ENCODE measurements around the gene MEP1A.

MEP1A gene

GRCh38 chr6:46776070-46776712 is 17.0 kb upstream of the MEP1A start:
- no peak for DNase-seq

GRCh38 chr6:46777476-46778346 is 15.5 kb upstream of the MEP1A start:
- DNase-seq: no peak

- no peak for DNase-seq
Measured at GRCh38 chr6:46781478-46782378, 11.5 kb upstream of the MEP1A start.

GRCh38 chr6:46784535-46784934 is 8.7 kb upstream of the MEP1A start:
- DNase-seq: no peak

GRCh38 chr6:46787871-46788540 is 5.2 kb upstream of the MEP1A start:
- DNase-seq: no peak

DNA sequence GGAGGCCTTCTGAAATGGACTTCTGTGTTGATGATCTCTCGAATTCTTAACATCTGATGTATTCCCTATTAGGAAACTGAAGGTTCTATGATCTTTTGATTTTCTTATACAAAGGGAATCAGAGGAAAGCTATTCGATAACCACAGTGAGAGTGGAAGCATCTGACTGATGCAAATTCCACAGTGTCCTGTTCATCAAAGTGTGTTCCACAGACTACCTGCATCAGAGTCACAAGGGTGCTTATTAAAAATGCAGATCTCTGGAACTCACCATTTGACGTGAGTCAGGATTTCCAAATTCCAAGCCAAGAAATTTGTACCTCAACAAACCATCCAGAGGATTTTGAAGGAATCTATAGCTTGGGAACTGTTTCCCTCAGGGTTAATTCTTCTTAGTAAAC is 4.4 kb upstream of the MEP1A start:
- DNase-seq: no peak

DNA sequence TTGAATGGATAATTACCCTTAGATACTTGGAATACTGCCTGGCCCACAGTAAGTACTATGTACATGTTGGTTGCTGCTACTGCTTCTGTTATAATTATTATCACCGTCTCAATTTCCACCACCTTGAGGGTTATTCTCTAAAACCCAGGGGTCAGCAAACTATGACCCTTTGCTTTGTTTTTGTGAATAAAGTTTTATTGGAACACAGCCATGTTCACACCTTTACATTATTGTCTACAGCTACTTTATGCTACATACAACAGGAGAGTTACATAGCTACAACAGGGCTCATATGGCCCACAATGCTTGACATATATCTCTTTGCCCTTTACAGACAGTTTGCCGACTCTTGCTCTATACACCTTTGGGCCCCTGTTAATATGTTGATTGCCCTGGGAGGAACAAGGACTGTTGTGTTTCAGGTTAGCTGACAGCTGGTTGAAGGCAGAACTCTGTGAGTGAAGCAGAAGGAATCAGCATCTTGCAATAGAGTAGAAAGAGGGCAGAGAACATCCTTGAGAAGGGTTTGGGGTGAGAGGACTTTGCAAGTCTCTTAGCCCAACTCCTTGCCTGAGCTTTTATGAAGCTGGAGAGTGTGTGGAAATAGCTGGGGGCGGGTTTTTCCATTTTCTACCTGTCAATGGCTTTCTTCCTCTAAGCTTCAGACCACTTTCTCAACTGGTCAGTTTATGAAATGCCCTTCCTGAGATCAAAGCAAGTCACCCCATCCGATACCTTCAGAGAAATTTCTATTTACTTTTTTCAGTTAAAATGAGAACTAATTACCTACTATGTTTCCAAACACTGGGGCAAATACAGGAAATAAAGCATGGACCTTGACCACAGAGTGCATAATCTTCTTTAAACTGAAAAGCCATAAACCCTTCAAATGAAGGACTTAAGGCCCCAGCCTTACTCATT is 3.5 kb upstream of the MEP1A start:
- DNase-seq: no peak

- no peak for DNase-seq
Measured at GRCh38 chr6:46790355-46790874, 2.8 kb upstream of the MEP1A start.

DNA sequence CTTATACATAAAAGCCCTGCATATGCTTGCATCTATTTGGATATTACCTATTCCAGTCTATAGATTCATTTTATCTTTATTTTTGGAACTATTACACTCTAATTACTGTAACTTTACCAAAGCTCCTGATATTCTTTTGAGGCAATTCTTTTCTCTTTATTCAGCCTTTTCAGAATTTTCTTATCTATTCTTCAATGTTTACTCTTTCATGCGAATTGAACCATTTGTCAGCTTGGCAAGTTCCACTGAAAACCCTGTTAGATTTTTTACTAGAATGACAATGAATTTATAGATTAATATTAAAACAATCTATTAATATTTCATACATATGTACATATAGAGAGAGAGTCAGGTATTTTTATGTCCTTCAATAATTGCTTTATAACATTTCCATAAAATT is 554 bp upstream of the MEP1A start:
- DNase-seq: no peak

DNA sequence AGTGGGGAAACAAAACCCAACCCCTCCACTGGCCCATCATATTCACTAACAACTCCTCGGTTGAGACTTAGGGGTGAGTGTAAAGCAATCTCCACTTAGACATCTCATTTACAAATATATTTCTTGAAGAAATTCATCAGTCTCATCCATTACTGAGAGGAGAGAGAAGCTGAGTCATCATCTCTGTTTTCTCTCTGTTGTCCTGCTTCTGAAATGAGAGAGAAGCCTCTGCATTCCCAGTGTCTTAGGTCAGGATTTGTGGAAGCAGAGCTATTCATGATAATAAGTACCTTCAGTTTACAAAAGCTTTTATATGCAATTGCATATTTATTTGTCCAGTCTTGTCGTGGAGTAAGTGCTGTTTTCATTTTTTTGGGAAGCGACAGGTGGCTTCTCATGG is 879 bp downstream of the MEP1A start:
- DNase-seq: no peak

- DNase-seq: no peak
Measured at GRCh38 chr6:46795816-46796215, 2.6 kb downstream of the MEP1A start.

DNA sequence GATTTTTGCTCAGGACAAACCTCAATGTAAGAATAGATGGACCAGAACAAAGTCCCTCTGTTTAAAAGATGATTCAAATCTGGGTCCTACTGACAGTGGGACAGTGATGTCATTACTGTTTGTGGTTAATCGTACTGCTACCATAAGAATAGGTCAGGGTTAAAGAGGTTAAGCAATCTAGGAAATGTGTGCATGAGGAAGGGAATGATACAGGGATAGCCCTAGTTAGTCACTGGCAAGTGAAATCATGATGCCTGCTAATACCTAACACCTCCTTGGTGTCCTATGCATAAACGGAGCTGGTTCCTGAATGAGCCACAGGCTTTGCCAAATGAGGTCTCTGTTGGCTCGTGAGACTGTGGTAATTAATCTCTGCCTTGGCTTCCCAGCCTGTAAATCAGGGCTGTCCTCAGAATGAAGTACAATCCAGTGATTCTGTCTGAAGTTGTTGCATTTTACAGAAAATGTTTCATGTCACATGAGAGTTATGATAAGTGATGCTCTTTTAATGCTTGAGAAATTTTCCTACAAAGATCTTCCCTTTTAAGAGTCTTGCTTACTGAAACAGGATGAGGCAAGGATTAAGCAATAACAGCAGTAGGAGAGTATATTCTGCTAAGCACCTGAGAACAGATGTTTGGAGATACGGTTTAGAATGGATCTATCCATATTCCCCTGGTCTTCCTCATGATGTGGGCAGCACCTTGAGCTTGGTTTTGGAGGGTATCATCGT is 3.8 kb downstream of the MEP1A start:
- no peak for DNase-seq

GRCh38 chr6:46799657-46800056 is 6.5 kb downstream of the MEP1A start:
- no peak for DNase-seq

DNA sequence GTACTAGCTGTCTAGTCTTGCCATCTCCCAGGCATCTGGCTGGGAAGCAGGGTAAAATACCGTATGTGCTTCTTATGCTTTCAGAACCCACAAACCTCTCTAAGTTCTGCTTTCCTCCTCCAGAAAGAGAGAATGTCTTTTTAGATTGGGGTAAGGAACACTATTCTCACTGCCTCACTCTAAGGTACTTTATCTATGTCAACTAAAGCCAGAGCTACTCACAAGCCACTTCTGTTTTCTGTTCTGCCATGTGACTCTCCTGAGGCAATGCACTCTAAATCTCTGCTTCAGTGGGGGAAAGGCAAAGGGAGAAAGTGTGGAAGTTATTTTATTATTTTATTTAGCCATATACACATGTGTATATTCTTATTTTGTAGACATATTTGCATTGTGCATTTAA is 15.6 kb downstream of the MEP1A start:
- DNase-seq: no peak

GRCh38 chr6:46815130-46815529 is 21.9 kb downstream of the MEP1A start:
- DNase-seq: no peak

- no peak for DNase-seq
Measured at GRCh38 chr6:46816626-46817025, 23.4 kb downstream of the MEP1A start.

DNA sequence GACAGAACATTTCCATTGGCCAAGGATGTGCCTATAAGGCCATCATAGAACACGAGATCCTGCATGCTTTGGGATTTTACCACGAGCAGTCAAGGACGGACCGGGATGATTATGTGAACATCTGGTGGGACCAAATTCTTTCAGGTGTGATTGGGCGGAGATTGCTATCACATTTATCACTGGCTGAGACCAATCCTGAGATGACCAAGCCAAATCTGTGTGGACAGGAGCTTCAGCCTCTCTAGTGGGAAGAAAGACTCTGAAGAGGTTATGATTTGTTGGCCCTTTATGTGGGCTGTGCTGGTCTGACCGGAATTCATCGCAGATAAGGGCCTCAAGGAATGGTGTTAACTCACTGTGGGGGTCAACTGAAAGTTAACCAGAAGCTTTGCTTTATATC is 26.4 kb downstream of the MEP1A start:
- no peak for DNase-seq

DNA sequence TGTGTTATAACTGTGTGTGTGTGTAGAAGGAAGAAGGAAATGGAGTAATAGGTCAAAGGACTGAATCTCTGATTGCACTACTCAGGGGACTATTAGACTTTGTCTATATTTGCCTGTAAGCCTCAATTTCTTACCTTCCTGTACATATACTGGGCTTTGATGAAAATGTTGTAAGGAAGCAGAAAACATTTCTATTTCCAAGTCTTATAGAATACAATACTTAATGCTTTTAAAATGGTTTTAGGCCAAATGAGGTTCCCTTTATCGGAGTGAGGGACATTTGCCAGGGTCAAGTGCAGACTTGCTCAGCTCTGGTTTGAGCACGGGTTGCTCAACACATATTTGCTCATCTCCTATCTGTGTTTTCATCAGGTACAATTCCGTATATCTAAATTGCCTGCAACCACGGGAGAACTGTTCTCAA is 28.3 kb downstream of the MEP1A start:
- DNase-seq: no peak

DNA sequence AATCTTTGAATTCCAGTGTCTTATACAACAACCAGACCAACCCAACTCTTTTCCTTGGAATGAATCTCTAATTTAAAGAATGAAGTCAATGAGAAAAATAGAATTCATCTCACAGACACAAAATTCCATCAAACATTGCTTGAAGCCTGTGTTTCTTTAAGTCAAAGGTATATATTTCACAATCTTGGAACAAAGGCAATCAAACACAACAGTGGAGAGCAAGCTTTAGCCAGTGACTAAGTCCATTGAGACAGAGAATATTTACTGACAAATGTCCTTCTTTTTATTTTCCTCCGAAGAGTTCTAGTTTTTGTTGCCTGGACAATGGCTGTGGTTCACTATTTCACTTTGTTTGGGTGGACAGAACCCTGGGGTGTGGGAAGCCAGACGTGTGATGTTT is 35.8 kb downstream of the MEP1A start:
- DNase-seq: no peak

DNA sequence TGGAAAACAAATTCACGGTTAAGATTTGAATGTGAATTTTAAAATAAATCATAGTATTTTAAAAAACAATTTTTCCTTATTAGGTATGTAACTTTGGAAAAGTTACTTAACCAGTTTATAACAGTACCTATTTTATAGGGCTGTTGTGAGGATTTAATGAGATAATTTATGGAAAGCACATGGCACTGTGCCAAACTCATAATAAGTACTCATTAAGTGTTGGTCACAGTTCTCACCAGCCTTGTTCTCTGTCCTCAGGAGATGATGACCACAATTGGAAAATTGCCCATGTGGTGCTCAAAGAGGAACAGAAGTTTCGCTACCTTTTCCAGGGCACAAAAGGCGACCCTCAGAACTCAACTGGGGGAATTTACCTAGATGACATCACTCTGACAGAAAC is 39.6 kb downstream of the MEP1A start:
- DNase-seq: no peak

Measured in GOT3 (cell line).